Glutamatergic neuron (in vitro differentiated cells): ENCODE data around the gene GPC6. TPM values are rescaled to one million over a fixed set of nuclear protein-coding genes. Genes with fewer than 3 reads are reported as not detected.

Experiments
- DNase-seq: peaks from one replicate; pipeline ENCODE4 v3.0.0; 2022
- H3K27ac Mint-ChIP-seq: one replicate; pipeline ENCODE4 v1.8.0; 2020; ENCODE audit warnings: mild to moderate bottlenecking, mixed read lengths, inconsistent platforms; ENCODE audit not compliant: unreplicated experiment
- H3K27me3 Mint-ChIP-seq: one replicate; pipeline ENCODE4 v1.8.0; 2020; ENCODE audit warnings: mild to moderate bottlenecking, moderate library complexity, mixed read lengths, inconsistent platforms; ENCODE audit not compliant: unreplicated experiment
- H3K36me3 Mint-ChIP-seq: one replicate; pipeline ENCODE4 v1.8.0; 2020; ENCODE audit warnings: mild to moderate bottlenecking, mixed read lengths, inconsistent platforms; ENCODE audit not compliant: unreplicated experiment
- H3K4me1 Mint-ChIP-seq: one replicate; pipeline ENCODE4 v1.8.0; 2020; ENCODE audit warnings: mild to moderate bottlenecking, low read depth, mixed read lengths, inconsistent platforms; ENCODE audit not compliant: unreplicated experiment
- H3K4me3 Mint-ChIP-seq: one replicate; pipeline ENCODE4 v1.8.0; 2020; ENCODE audit warnings: mild to moderate bottlenecking, mixed read lengths, inconsistent platforms; ENCODE audit not compliant: unreplicated experiment
- H3K9me3 Mint-ChIP-seq: one replicate; pipeline ENCODE4 v1.8.0; 2020; ENCODE audit warnings: mild to moderate bottlenecking, moderate library complexity, mixed read lengths, inconsistent platforms; ENCODE audit not compliant: unreplicated experiment
- total RNA-seq: library from RNA; stranded (reverse); fragmentation: NEBNext Ultra II Directional; extraction: Animal tissue kit (Norgen Biotek cat#: 25700); gene quantifications from one replicate; pipeline ENCODE4 v1.2.1, GENCODE V29; 2021; ENCODE audit not compliant: unreplicated experiment
- TF ChIP-seq, protein P1 (sequence below): fragments of 200-600 bp; sonication (generic); IDR thresholded peaks from one replicate; pipeline ENCODE4 v1.5.0; 2021; ENCODE audit not compliant: partially characterized antibody, unreplicated experiment

GPC6 gene
- total RNA-seq, 1 donor from 2014 or later: 11.8 TPM

DNA sequence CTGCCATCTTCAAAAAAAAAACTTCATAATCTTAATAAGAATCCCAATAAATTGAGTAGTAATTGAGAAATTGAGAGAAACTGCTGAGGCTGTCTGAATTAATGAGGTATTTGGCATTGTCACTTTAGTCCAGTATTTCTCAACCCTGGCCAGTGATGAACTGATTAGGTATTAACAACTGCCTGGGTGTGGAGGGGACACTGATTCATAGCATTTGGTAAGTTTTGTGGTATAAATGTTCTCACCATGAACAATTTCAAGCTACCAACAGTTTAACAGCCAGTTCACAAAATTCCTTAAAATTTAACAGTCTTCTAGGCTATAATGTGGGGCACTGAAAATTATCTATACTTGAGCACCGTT lies 18.3 kb downstream of the GPC6 start:
- H3K27me3 Mint-ChIP-seq: no peaks in the 10 kb centered on the region
- H3K9me3 Mint-ChIP-seq: peaks cover 2% of the 10 kb centered on the region
- TF ChIP-seq, protein P1, sequence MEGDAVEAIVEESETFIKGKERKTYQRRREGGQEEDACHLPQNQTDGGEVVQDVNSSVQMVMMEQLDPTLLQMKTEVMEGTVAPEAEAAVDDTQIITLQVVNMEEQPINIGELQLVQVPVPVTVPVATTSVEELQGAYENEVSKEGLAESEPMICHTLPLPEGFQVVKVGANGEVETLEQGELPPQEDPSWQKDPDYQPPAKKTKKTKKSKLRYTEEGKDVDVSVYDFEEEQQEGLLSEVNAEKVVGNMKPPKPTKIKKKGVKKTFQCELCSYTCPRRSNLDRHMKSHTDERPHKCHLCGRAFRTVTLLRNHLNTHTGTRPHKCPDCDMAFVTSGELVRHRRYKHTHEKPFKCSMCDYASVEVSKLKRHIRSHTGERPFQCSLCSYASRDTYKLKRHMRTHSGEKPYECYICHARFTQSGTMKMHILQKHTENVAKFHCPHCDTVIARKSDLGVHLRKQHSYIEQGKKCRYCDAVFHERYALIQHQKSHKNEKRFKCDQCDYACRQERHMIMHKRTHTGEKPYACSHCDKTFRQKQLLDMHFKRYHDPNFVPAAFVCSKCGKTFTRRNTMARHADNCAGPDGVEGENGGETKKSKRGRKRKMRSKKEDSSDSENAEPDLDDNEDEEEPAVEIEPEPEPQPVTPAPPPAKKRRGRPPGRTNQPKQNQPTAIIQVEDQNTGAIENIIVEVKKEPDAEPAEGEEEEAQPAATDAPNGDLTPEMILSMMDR: no peak
- H3K36me3 Mint-ChIP-seq: peaks cover 9% of the 10 kb centered on the region
- peaks cover 20% of the 10 kb centered on the region for H3K4me1 Mint-ChIP-seq
- no peak overlapping the region for H3K4me3 Mint-ChIP-seq
- no peak for DNase-seq
- no peak overlapping the region for H3K27ac Mint-ChIP-seq

DNA sequence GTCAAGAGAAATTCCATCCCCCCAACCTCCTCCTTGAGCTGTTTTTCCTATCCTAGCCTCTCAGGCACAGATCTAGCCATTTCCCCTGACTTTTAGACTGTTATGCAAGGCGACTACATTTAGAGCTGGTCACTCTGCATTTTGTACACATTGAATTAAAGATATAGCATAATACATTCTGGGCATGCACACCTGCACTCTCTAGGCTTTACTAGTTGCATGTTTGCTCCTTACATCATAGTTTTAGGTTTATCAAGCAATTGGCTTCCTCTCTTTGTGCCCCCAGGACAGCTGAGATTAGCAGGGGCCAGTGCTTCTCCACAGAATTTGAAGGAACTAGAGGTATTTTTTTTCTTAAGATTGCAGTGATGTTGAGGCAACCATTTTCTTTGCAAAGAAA lies 19.5 kb downstream of the GPC6 start:
- H3K27ac Mint-ChIP-seq: no peak overlapping the region
- no peaks in the 10 kb centered on the region for H3K27me3 Mint-ChIP-seq
- H3K4me3 Mint-ChIP-seq: no peak overlapping the region
- DNase-seq: no peak
- H3K9me3 Mint-ChIP-seq: peaks cover 2% of the 10 kb centered on the region
- TF ChIP-seq, protein P1: no peak
- peaks cover 22% of the 10 kb centered on the region for H3K4me1 Mint-ChIP-seq
- H3K36me3 Mint-ChIP-seq: peaks cover 5% of the 10 kb centered on the region

DNA sequence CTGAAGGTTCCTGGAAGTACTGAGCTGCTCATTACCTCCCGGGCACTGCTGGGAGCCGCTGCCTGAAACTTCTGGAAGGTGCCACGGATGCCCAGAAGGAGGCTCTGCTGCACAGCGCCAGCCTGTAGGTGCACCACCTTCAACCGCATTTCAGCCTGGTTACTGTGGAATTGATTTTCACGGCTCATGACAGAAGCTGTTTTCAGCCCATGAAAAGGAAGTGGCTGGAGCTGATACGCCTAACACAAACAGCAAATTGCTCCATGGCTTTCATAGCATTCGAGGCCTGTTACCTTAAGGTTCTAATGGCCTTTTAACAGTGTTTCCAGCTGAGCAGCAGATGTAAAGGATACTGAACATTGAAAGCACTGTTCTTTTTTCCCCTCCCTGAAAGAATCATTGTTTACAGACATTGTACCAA lies 22.0 kb downstream of the GPC6 start:
- TF ChIP-seq, protein P1: peak; percentile 28
- peak overlapping the region; percentile 42 for H3K4me3 Mint-ChIP-seq
- peaks cover 22% of the 10 kb centered on the region for H3K4me1 Mint-ChIP-seq
- peak; percentile 74 for DNase-seq
- H3K27ac Mint-ChIP-seq: peak overlapping the region; percentile 98
- H3K9me3 Mint-ChIP-seq: peaks cover 2% of the 10 kb centered on the region
- no peaks in the 10 kb centered on the region for H3K36me3 Mint-ChIP-seq
- no peaks in the 10 kb centered on the region for H3K27me3 Mint-ChIP-seq

DNA sequence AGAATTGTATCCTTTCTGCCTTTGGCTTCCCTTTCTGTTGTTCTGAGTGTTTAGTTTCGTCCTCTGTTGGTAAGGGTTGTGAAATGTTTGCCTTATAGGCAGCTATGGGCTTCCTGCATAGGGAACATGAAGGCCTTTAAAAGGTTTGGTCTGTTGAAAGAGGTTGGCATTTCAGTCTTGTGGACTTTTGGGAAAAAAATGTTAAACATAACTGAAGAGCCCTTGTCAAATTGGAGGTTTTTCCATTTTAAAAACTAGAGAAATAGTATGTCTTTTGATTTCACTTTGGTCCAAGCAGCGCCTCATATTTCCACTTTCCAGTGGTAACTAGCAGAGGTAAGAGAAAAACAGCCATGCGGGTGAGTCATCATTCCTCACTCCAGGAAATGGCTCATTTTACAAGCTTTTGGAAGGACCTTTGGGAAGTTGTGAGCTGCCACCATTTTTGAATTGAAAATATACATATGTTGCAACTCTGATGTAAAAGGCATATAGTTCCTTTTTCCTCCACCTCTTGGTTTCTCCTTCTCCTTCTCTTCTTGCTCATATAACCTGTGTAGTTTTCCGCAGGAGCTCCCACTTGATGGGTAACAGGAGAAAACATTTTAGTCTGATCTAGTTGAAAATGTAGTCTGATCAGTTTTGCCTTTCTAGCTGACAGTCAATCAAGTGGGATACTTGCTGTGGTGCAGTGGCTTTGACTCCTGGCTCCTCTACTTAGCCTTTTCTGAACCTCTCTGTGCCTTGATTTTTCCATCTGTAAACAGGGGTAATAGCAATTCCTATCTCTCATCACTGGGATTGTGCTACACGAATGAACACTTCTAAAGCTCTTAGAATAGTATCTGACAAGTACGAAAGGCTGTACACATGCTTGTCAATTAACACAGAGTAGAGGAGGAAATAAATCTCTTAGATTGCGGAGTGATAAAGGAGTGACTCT lies 23.0 kb downstream of the GPC6 start:
- no peak for DNase-seq
- H3K9me3 Mint-ChIP-seq: peaks cover 2% of the 10 kb centered on the region
- H3K27me3 Mint-ChIP-seq: no peaks in the 10 kb centered on the region
- H3K27ac Mint-ChIP-seq: peak overlapping the region; percentile 98
- TF ChIP-seq, protein P1: no peak
- H3K4me1 Mint-ChIP-seq: peaks cover 22% of the 10 kb centered on the region
- no peaks in the 10 kb centered on the region for H3K36me3 Mint-ChIP-seq
- H3K4me3 Mint-ChIP-seq: no peak overlapping the region

DNA sequence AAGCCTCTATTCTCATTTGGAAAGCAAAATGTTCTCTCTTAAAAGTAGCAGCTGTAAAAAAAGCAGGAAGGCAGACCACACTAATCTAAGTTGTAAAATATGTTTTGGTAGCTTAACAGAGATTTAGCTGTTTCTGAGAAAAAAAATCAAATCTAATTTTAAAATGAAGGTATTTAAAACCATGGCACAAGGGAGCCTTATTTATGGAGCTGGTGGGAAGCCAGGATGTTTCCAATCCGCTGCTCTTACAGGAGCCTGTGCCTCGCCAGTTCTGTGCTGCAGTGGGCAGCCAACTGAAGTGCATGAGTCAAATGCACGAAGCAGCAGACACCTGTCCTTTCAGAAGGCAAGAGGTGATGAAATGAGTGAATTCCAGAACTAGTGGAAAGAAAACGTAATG lies 28.2 kb downstream of the GPC6 start:
- H3K36me3 Mint-ChIP-seq: no peaks in the 10 kb centered on the region
- TF ChIP-seq, protein P1: no peak
- H3K27ac Mint-ChIP-seq: no peak overlapping the region
- H3K27me3 Mint-ChIP-seq: no peaks in the 10 kb centered on the region
- no peak for DNase-seq
- H3K4me3 Mint-ChIP-seq: no peak overlapping the region
- peaks cover 3% of the 10 kb centered on the region for H3K4me1 Mint-ChIP-seq
- no peaks in the 10 kb centered on the region for H3K9me3 Mint-ChIP-seq
